Measurements from ENCODE around the gene GLS2.

- no peak for TF ChIP-seq CTCF (IDR thresholded peaks at IDR 0.05; ENCODE audit: low read length)
- TF ChIP-seq EZH2 (IDR thresholded peaks at IDR 0.05; ENCODE audit: borderline replicate concordance, low read length), result no peak
Observed at GRCh38 chr12:56528846-56529245, 40.9 kb upstream of the GLS2 start.
